IMR-90 (cell line): ENCODE data around the gene NPNT. TPM values are rescaled to one million over a fixed set of nuclear protein-coding genes. Genes with fewer than 3 reads are reported as not detected.

Experiments used
- ATAC-seq: fragments of 200-7000 bp; cut with Tn5 transposase; 2 replicates; pipeline ENCODE4 v1.9.1; 2020; ENCODE audit warnings: low read depth, mild to moderate bottlenecking, moderate library complexity
- BruUV-seq: library from RNA; stranded (reverse); fragments of 400-500 nt; replicated peaks from 2 replicates; lab custom pipeline; 2021; lab: Mats Ljungman, UMichigan
- CTCF ChIA-PET: fragments of 300-600 bp; formaldehyde crosslinking; extraction: SDS; loops from one replicate; lab custom pipeline; 2021; ENCODE audit warnings: antibody characterized with exemption; lab: Yijun Ruan, JAX
- POLR2A ChIA-PET: fragments of 300-600 bp; sonication (Branson Sonifier 250); formaldehyde crosslinking; loops from one replicate; lab custom pipeline; 2022; ENCODE audit warnings: antibody characterized with exemption; ENCODE audit not compliant: unreplicated experiment; lab: Charles Lee
- DNase-seq: peaks from one replicate; pipeline ENCODE4 v3.0.0; 2013
- H2AFZ ChIP-seq: replicated peaks from 2 replicates; pipeline ENCODE3; 2013; ENCODE audit warnings: low read length, mild to moderate bottlenecking; ENCODE audit not compliant: poor library complexity
- H2AK5ac ChIP-seq: 2 replicates; pipeline ENCODE4 v1.6.1; 2013; ENCODE audit warnings: low read depth, low read length, inconsistent platforms
- H2AK9ac ChIP-seq: replicated peaks from 2 replicates; pipeline ENCODE3; 2013; ENCODE audit warnings: mild to moderate bottlenecking, low read depth, low read length, moderate library complexity; ENCODE audit not compliant: poor library complexity
- H2BK120ac ChIP-seq: 2 replicates; pipeline ENCODE4 v1.6.1; 2013; ENCODE audit warnings: low read depth, low read length, inconsistent platforms
- H2BK15ac ChIP-seq: 3 replicates; pipeline ENCODE4 v1.6.1; 2013; ENCODE audit warnings: low read depth, low read length, inconsistent platforms
- H2BK20ac ChIP-seq: 2 replicates; pipeline ENCODE4 v1.6.1; 2013; ENCODE audit warnings: low read depth, mild to moderate bottlenecking, inconsistent platforms, low read length, moderate library complexity
- H2BK5ac ChIP-seq: 2 replicates; pipeline ENCODE4 v1.6.1; 2013; ENCODE audit warnings: mild to moderate bottlenecking, low read depth, low read length, inconsistent platforms; ENCODE audit not compliant: poor library complexity, severe bottlenecking
- H3K14ac ChIP-seq: replicated peaks from 2 replicates; pipeline ENCODE4 v1.6.1; 2013; ENCODE audit warnings: low read depth, low read length, inconsistent platforms
- H3K18ac ChIP-seq: 2 replicates; pipeline ENCODE4 v1.6.1; 2013; ENCODE audit warnings: low read depth, low read length, control low read depth
- H3K23ac ChIP-seq: 2 replicates; pipeline ENCODE4 v1.6.1; 2013; ENCODE audit warnings: low read depth, low read length, inconsistent platforms
- H3K27ac ChIP-seq: 2 replicates; pipeline ENCODE4 v1.5.1; 2013; ENCODE audit warnings: mild to moderate bottlenecking, control low read depth, low read length; ENCODE audit not compliant: insufficient read depth
- H3K27me3 ChIP-seq: 2 replicates; pipeline ENCODE4 v1.6.1; 2013; ENCODE audit warnings: low read length; ENCODE audit not compliant: control insufficient read depth, insufficient read depth
- H3K36me3 ChIP-seq: 2 replicates; pipeline ENCODE4 v1.6.1; 2013; ENCODE audit warnings: low read length, mixed read lengths; ENCODE audit not compliant: control insufficient read depth, insufficient read depth
- H3K4ac ChIP-seq: 2 replicates; pipeline ENCODE4 v1.6.1; 2013; ENCODE audit warnings: low read depth, low read length, inconsistent platforms
- H3K4me1 ChIP-seq: 2 replicates; pipeline ENCODE4 v1.6.1; 2013; ENCODE audit warnings: low read length, mixed read lengths; ENCODE audit not compliant: control insufficient read depth, insufficient read depth
- H3K4me2 ChIP-seq: 2 replicates; pipeline ENCODE4 v1.6.1; 2013; ENCODE audit warnings: low read depth, mild to moderate bottlenecking, control low read depth, low read length, moderate library complexity
- H3K4me3 ChIP-seq: 2 replicates; pipeline ENCODE4 v1.5.1; 2013; ENCODE audit warnings: low read depth, mild to moderate bottlenecking, control low read depth, low read length, moderate library complexity; ENCODE audit not compliant: insufficient read depth
- H3K56ac ChIP-seq: 2 replicates; pipeline ENCODE4 v1.6.1; 2013; ENCODE audit warnings: low read length, inconsistent platforms; ENCODE audit not compliant: insufficient read depth; ENCODE audit errors: extremely low read depth
- H3K79me1 ChIP-seq, 2 experiments: 2 replicates each; pipeline ENCODE4 v1.6.1; 2013; ENCODE audit warnings: low read length in 2 of 2, inconsistent platforms in 1 of 2, low read depth in 1 of 2
- H3K9ac ChIP-seq: 2 replicates; pipeline ENCODE4 v1.6.1; 2013; ENCODE audit warnings: low read depth, low read length, control low read depth
- H3K9me1 ChIP-seq: 2 replicates; pipeline ENCODE4 v1.6.1; 2013; ENCODE audit warnings: low read length, inconsistent platforms; ENCODE audit not compliant: insufficient read depth
- H3K9me3 ChIP-seq: 2 replicates; pipeline ENCODE4 v1.6.1; 2013; ENCODE audit warnings: low read length; ENCODE audit not compliant: control insufficient read depth, insufficient read depth
- H4K20me1 ChIP-seq: 2 replicates; pipeline ENCODE4 v1.6.1; 2013; ENCODE audit warnings: low read length, inconsistent platforms; ENCODE audit not compliant: insufficient read depth
- H4K5ac ChIP-seq: 2 replicates; pipeline ENCODE4 v1.6.1; 2013; ENCODE audit warnings: mild to moderate bottlenecking, low read depth, low read length, control low read depth
- H4K8ac ChIP-seq, 2 experiments: 2 replicates each; pipeline ENCODE4 v1.6.1; 2013; ENCODE audit warnings: low read depth in 2 of 2, low read length in 2 of 2, control low read depth in 1 of 2, inconsistent platforms in 1 of 2
- H4K91ac ChIP-seq: 2 replicates; pipeline ENCODE4 v1.6.1; 2013; ENCODE audit warnings: low read depth, low read length, inconsistent platforms; ENCODE audit not compliant: insufficient read depth
- CHD1 ChIP-seq: IDR thresholded peaks from 2 replicates; pipeline ENCODE4 v1.6.1; 2012; ENCODE audit warnings: low read depth, low read length, improper control_type of control experiment
- RCOR1 ChIP-seq: IDR thresholded peaks from 2 replicates; pipeline ENCODE4 v1.6.1; 2012; ENCODE audit warnings: mild to moderate bottlenecking, low read length, improper control_type of control experiment; ENCODE audit not compliant: insufficient replicate concordance
- whole genome bisulfite sequencing, 2 experiments: methylation state at CpG; one replicate each; pipeline versions ENCODE4 v1.1.5 to v1.1.7; 2013; ENCODE audit warnings: missing lambda C conversion rate in 2 of 2; ENCODE audit not compliant: insufficient read length in 1 of 2; ENCODE audit errors: extremely low coverage in 2 of 2; 5-methylcytosine and 5-hydroxymethylcytosine counted together
- dilution Hi-C: fragments of 300-500 bp; cut with HindIII; formaldehyde crosslinking; loops from one replicate; pipeline ENCODE4 v1.14.3; 2018; ENCODE audit warnings: low sequenced_read_pairs; ENCODE audit not compliant: unreplicated experiment
- in situ Hi-C: fragments of 300-500 bp; cut with MboI; formaldehyde crosslinking; loops from 3 replicates; pipeline ENCODE4 v1.14.3; 2019; ENCODE audit warnings: low sequenced_read_pairs, inconsistent platforms, mixed read lengths
- intact Hi-C: fragments of 100-400 bp; cut with micrococcal nuclease; formaldehyde crosslinking; loops from 2 replicates; pipeline ENCODE4 v1.10.0; 2022
- polyA plus RNA-seq, 3 experiments: library from polyadenylated mRNA; depleted of rRNA; stranded (reverse); fragments of >200 nt; gene quantifications; 2 replicates each; pipeline ENCODE4 v1.2.3, GENCODE V29; 2012; ENCODE audit warnings: low replicate concordance in 1 of 3
- total RNA-seq: library from RNA; depleted of rRNA; stranded (reverse); fragments of >200 nt; gene quantifications from 2 replicates; pipeline ENCODE4 v1.2.3, GENCODE V29; 2012
- TF ChIP-seq, protein P1 (sequence below): fragments of 150-350 bp; IDR thresholded peaks from 2 replicates; pipeline ENCODE4 v1.6.1; 2017; ENCODE audit warnings: mild to moderate bottlenecking, antibody characterized with exemption, low read length, low read depth

Gene NPNT
- total and polyA plus RNA-seq, 2 of the 4 experiments (the other 2 are of a cell fraction) = not detected

DNA sequence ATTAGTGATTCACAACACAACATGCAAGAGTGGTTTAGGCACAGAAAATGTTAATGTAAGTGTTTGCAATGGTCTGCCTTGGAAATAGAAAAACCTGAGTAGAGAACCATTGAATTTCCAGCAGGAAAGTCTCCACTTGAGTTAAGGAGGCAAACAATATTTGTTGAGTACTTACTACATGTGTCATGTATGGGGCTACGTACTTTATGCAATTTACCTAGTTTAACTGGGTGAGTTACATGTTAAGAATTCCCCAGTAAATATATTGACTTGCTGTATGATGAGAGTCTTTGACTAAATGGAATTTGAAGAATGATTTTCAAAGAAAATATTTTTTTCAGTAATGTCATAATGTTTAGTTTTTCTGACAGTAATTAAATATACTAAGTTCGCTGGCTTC lies 7.8 kb upstream of the NPNT start:
- no peak overlapping the region for H3K9ac ChIP-seq
- H3K27me3 ChIP-seq = no peaks in the 10 kb centered on the region
- H3K56ac ChIP-seq = no peak overlapping the region
- H2AK9ac ChIP-seq = no peak overlapping the region
- H2BK20ac ChIP-seq = no peak overlapping the region
- H3K23ac ChIP-seq = no peak overlapping the region
- H2BK15ac ChIP-seq = no peak overlapping the region
- no peak overlapping the region for H3K18ac ChIP-seq
- in situ Hi-C loops (no loop called here), dilution Hi-C loops (no loop called here), intact Hi-C loops (no loop called here)
- no peaks in the 10 kb centered on the region for H3K9me1 ChIP-seq
- CTCF ChIA-PET = interaction anchor here (0.6 kb wide), 1 partner anchor 489 kb away, joined by 3 read pairs; no protein-coding TSS in a partner anchor
- H3K79me1 ChIP-seq = no peaks in the 10 kb centered on the region
- no peaks in the 10 kb centered on the region for H3K9me3 ChIP-seq
- H2BK120ac ChIP-seq = no peak overlapping the region
- H4K5ac ChIP-seq = no peak overlapping the region
- ATAC-seq (no peak), DNase-seq (no peak)
- no peak overlapping the region for H4K91ac ChIP-seq
- no peak overlapping the region for H4K8ac ChIP-seq
- H3K27ac ChIP-seq = no peak overlapping the region
- H3K4ac ChIP-seq = no peak overlapping the region
- no peaks in the 10 kb centered on the region for H4K20me1 ChIP-seq
- no peak overlapping the region for H3K14ac ChIP-seq
- no peak overlapping the region for H2AFZ ChIP-seq
- no TSS peak for BruUV-seq
- WGBS, 2 experiments = no CpG with 5 or more reads among the region's 2 CpGs
- POLR2A ChIA-PET = no interaction called here
- no peak overlapping the region for H2BK5ac ChIP-seq
- no peak overlapping the region for H3K4me3 ChIP-seq
- H3K4me1 ChIP-seq = no peaks in the 10 kb centered on the region
- H2AK5ac ChIP-seq = no peak overlapping the region
- TF ChIP-seq CHD1 = no peak
- TF ChIP-seq RCOR1 = no peak
- TF ChIP-seq, protein P1, sequence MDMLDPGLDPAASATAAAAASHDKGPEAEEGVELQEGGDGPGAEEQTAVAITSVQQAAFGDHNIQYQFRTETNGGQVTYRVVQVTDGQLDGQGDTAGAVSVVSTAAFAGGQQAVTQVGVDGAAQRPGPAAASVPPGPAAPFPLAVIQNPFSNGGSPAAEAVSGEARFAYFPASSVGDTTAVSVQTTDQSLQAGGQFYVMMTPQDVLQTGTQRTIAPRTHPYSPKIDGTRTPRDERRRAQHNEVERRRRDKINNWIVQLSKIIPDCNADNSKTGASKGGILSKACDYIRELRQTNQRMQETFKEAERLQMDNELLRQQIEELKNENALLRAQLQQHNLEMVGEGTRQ = no peak
- no peak overlapping the region for H3K4me2 ChIP-seq
- H3K36me3 ChIP-seq = no peaks in the 10 kb centered on the region
